Measurements from ENCODE around the gene DPYSL5.

- TF ChIP-seq CTCF (IDR thresholded peaks at IDR 0.05) (no peak), POLR2A (IDR thresholded peaks at IDR 0.05) (no peak)
Measured at GRCh38 chr2:26950246-26950645, 102.3 kb downstream of the DPYSL5 start.

All from body of pancreas (tissue), 4 donors.